GM19328 (cell line): ENCODE data around the gene ZDHHC11.
"Not testable (repeated sequence)": the region's sequence is repeated elsewhere in the genome, so short reads cannot be mapped to it uniquely, and the experiment has no call there.

Experiments
- ATAC-seq: cut with Tn5 transposase; IDR thresholded peaks from one replicate; pipeline ENCODE4 v1.9.1; 2021; ENCODE audit warnings: mild to moderate bottlenecking, moderate library complexity; ENCODE audit not compliant: unreplicated experiment

Gene ZDHHC11

GRCh38 chr5:860506-861150 lies 9.8 kb upstream of the ZDHHC11 start:
- no peak for ATAC-seq

GRCh38 chr5:859798-860296 lies 9.1 kb upstream of the ZDHHC11 start:
- no peak for ATAC-seq

GRCh38 chr5:859391-859790 lies 8.6 kb upstream of the ZDHHC11 start:
- ATAC-seq = no peak

- ATAC-seq = no peak
These were observed 7.9 kb upstream of the ZDHHC11 start for GRCh38 chr5:858726-859125.

GRCh38 chr5:856531-857425 lies 6.0 kb upstream of the ZDHHC11 start:
- no peak for ATAC-seq

GRCh38 chr5:855771-856530 lies 5.2 kb upstream of the ZDHHC11 start:
- no peak for ATAC-seq

- no peak for ATAC-seq
These were observed 4.4 kb upstream of the ZDHHC11 start for GRCh38 chr5:854966-855743.

- no peak for ATAC-seq
These were observed 3.4 kb upstream of the ZDHHC11 start for GRCh38 chr5:854217-854616.

GRCh38 chr5:853416-854090 lies 2.8 kb upstream of the ZDHHC11 start:
- ATAC-seq = not testable (repeated sequence)

GRCh38 chr5:852431-853401 lies 1.9 kb upstream of the ZDHHC11 start:
- no peak for ATAC-seq

GRCh38 chr5:852018-852417 lies 1.2 kb upstream of the ZDHHC11 start:
- ATAC-seq = no peak

GRCh38 chr5:851553-851952 lies 767 bp upstream of the ZDHHC11 start:
- no peak for ATAC-seq

GRCh38 chr5:851076-851475 lies 290 bp upstream of the ZDHHC11 start:
- no peak for ATAC-seq

GRCh38 chr5:849651-850301 lies 1.0 kb downstream of the ZDHHC11 start:
- ATAC-seq = no peak

GRCh38 chr5:848671-849111 lies 2.1 kb downstream of the ZDHHC11 start:
- ATAC-seq = no peak

GRCh38 chr5:847736-848135 lies 3.0 kb downstream of the ZDHHC11 start:
- ATAC-seq = not testable (repeated sequence)

GRCh38 chr5:847212-847611 lies 3.6 kb downstream of the ZDHHC11 start:
- ATAC-seq = not testable (repeated sequence)

GRCh38 chr5:846602-847091 lies 4.1 kb downstream of the ZDHHC11 start:
- ATAC-seq = not testable (repeated sequence)
